ENCODE data around the gene CREB5. TPM values are rescaled to one million over a fixed set of nuclear protein-coding genes. Genes with fewer than 3 reads are reported as not detected.

The CREB5 gene
- total RNA-seq, 1 experiment from 2014 or later = 0.49 TPM

GRCh38 chr7:28546067-28546466, 133.7 kb downstream of the CREB5 start:
- no peak overlapping the region for H3K9ac ChIP-seq (ENCODE audit: low read length)
- ChIA-PET POLR2A (no interaction called here), CTCF (no interaction called here), RAD21 (ENCODE audit: low non-redundant PET in 1 of 2, low total read pairs in 2 of 2, uncharacterized antibody in 2 of 2, unreplicated experiment in 2 of 2) (no interaction called here)
- H3K27ac ChIP-seq (ENCODE audit: low read depth, low read length) = no peak overlapping the region
- H3K9me2 ChIP-seq (ENCODE audit: insufficient read depth) = no peaks in the 10 kb centered on the region
- no peaks in the 10 kb centered on the region for H3K79me2 ChIP-seq (ENCODE audit: insufficient read depth, low read length)
- H3K4me1 ChIP-seq (ENCODE audit: control insufficient read depth in 1 of 2, insufficient read depth in 2 of 2, low read length in 2 of 2) = no peaks in the 10 kb centered on the region
- intact Hi-C loops (cut with micrococcal nuclease) = no loop called here
- no peak overlapping the region for H3K4me3 ChIP-seq (replicated peaks in 1 of 2; ENCODE audit: low read depth in 1 of 2, low read length in 2 of 2)
- H2AFZ ChIP-seq (ENCODE audit: low read depth, low read length, poor library complexity, severe bottlenecking) = no peak overlapping the region
- ATAC-seq (no peak), DNase-seq (ENCODE audit: low read depth, low spot score) (no peak)
- TF ChIP-seq SP1 (IDR thresholded peaks at IDR 0.05; ENCODE audit: low read depth) (no peak), JUND (IDR thresholded peaks at IDR 0.05) (no peak), POLR2AphosphoS5 (IDR thresholded peaks at IDR 0.05; ENCODE audit: low read depth, low read length) (no peak), CTCF (IDR thresholded peaks at IDR 0.05 in 2 of 3, conservative IDR thresholded peaks at IDR 0.05 in 1 of 3; ENCODE audit: borderline replicate concordance in 1 of 3, insufficient read depth in 1 of 3, low read depth in 2 of 3, low read length in 2 of 3) (no peak), SIN3A (IDR thresholded peaks at IDR 0.05; ENCODE audit: low read depth) (no peak), EZH2 (IDR thresholded peaks at IDR 0.05) (no peak), RAD21 (IDR thresholded peaks at IDR 0.05; ENCODE audit: low read depth) (no peak), ELF1 (IDR thresholded peaks at IDR 0.05; ENCODE audit: borderline replicate concordance, low read depth) (no peak), CEBPB (IDR thresholded peaks at IDR 0.05; ENCODE audit: low read depth) (no peak), REST (IDR thresholded peaks at IDR 0.05; ENCODE audit: low read depth) (no peak), ZNF274 (IDR thresholded peaks at IDR 0.05; ENCODE audit: low read depth, low read length) (no peak), EGR1 (IDR thresholded peaks at IDR 0.05; ENCODE audit: low read depth) (no peak), EZH2phosphoT487 (IDR thresholded peaks at IDR 0.05; ENCODE audit: borderline replicate concordance) (no peak), ATF3 (IDR thresholded peaks at IDR 0.05) (no peak), ZBTB33 (IDR thresholded peaks at IDR 0.05; ENCODE audit: extremely low read depth, insufficient replicate concordance, low read length) (no peak), SRF (IDR thresholded peaks at IDR 0.05; ENCODE audit: low read depth) (no peak), CBX3 (IDR thresholded peaks at IDR 0.05; ENCODE audit: low read depth) (no peak), ZFX (IDR thresholded peaks at IDR 0.05) (no peak), POLR2A (IDR thresholded peaks at IDR 0.05; ENCODE audit: borderline replicate concordance, extremely low read depth, insufficient read depth, insufficient read length) (no peak)
- peaks cover 74% of the 10 kb centered on the region for H3K27me3 ChIP-seq (ENCODE audit: insufficient read depth, low read length)
- no peaks in the 10 kb centered on the region for H3K36me3 ChIP-seq (ENCODE audit: control insufficient read depth in 1 of 2, insufficient read depth in 2 of 2, low read length in 2 of 2)
- H4K20me1 ChIP-seq (ENCODE audit: insufficient read depth) = no peaks in the 10 kb centered on the region
- no peak overlapping the region for H3K4me2 ChIP-seq (ENCODE audit: low read length)
- no peaks in the 10 kb centered on the region for H3K9me3 ChIP-seq (ENCODE audit: control insufficient read depth in 1 of 2, insufficient read depth in 1 of 2, low read depth in 1 of 2, low read length in 2 of 2)
- no TSS peak for BruUV-seq (replicated peaks)
